ENCODE results near the gene SRRM1.

The SRRM1 gene

GRCh38 chr1:24642481-24643362 lies at the start of gene SRRM1:
Gene SRRM1 (plus strand): TSS chr1:24643302. CDS start chr1:24643327, 25 bp downstream.
- peak; percentile 97 for DNase-seq

GRCh38 chr1:24594328-24594598 lies 48.8 kb upstream of the SRRM1 start:
- no peak for DNase-seq

- no peak for DNase-seq
These were observed 46.7 kb upstream of the SRRM1 start for GRCh38 chr1:24596401-24596880.

GRCh38 chr1:24599265-24599664 lies 43.8 kb upstream of the SRRM1 start:
- DNase-seq: no peak

- no peak for DNase-seq
These were observed 42.6 kb upstream of the SRRM1 start for GRCh38 chr1:24600551-24600950.

GRCh38 chr1:24605534-24606295 lies 37.4 kb upstream of the SRRM1 start:
- DNase-seq: no peak

- DNase-seq: no peak
These were observed 36.9 kb upstream of the SRRM1 start for GRCh38 chr1:24606296-24606605.

- no peak for DNase-seq
These were observed 36.5 kb upstream of the SRRM1 start for GRCh38 chr1:24606621-24607020.

GRCh38 chr1:24609949-24610517 lies 33.1 kb upstream of the SRRM1 start:
- DNase-seq: no peak

- DNase-seq: no peak
These were observed 23.7 kb upstream of the SRRM1 start for GRCh38 chr1:24619376-24619775.

GRCh38 chr1:24620678-24621077 lies 22.4 kb upstream of the SRRM1 start:
- DNase-seq: no peak

- DNase-seq: no peak
These were observed 22.0 kb upstream of the SRRM1 start for GRCh38 chr1:24621121-24621520.

- no peak for DNase-seq
These were observed 20.9 kb upstream of the SRRM1 start for GRCh38 chr1:24622218-24622617.

GRCh38 chr1:24632832-24633175 lies 10.3 kb upstream of the SRRM1 start:
- DNase-seq: no peak

- DNase-seq: peak; percentile 67
These were observed 7.8 kb upstream of the SRRM1 start for GRCh38 chr1:24635195-24635843.

- no peak for DNase-seq
These were observed 6.3 kb upstream of the SRRM1 start for GRCh38 chr1:24636661-24637357.

GRCh38 chr1:24639094-24639493 lies 4.0 kb upstream of the SRRM1 start:
- no peak for DNase-seq

- no peak for DNase-seq
These were observed 3.2 kb upstream of the SRRM1 start for GRCh38 chr1:24639881-24640280.

GRCh38 chr1:24640288-24640687 lies 2.8 kb upstream of the SRRM1 start:
- no peak for DNase-seq

GRCh38 chr1:24641646-24642151 lies 1.4 kb upstream of the SRRM1 start:
- no peak for DNase-seq

- no peak for DNase-seq
These were observed 429 bp downstream of the SRRM1 start for GRCh38 chr1:24643363-24644099.

- no peak for DNase-seq
These were observed 940 bp downstream of the SRRM1 start for GRCh38 chr1:24644100-24644384.

Data from NCI-H526 treated with DMSO at 0.1 percent for 48 hours (cell line).